HG03378 (cell line): ENCODE results near the gene GOLPH3.
"Not testable (repeated sequence)": the region's sequence is repeated elsewhere in the genome, so short reads cannot be mapped to it uniquely, and the experiment has no call there.

ENCODE experiments used
- ATAC-seq: cut with Tn5 transposase; IDR thresholded peaks from one replicate; pipeline ENCODE4 v1.9.1; 2021; ENCODE audit warnings: mild to moderate bottlenecking, moderate library complexity; ENCODE audit not compliant: unreplicated experiment

GOLPH3 gene

GRCh38 chr5:32172186-32172911 lies 1.8 kb downstream of the GOLPH3 start:
- not testable (repeated sequence) for ATAC-seq

GRCh38 chr5:32170303-32171151 lies 3.6 kb downstream of the GOLPH3 start:
- ATAC-seq = no peak

DNA sequence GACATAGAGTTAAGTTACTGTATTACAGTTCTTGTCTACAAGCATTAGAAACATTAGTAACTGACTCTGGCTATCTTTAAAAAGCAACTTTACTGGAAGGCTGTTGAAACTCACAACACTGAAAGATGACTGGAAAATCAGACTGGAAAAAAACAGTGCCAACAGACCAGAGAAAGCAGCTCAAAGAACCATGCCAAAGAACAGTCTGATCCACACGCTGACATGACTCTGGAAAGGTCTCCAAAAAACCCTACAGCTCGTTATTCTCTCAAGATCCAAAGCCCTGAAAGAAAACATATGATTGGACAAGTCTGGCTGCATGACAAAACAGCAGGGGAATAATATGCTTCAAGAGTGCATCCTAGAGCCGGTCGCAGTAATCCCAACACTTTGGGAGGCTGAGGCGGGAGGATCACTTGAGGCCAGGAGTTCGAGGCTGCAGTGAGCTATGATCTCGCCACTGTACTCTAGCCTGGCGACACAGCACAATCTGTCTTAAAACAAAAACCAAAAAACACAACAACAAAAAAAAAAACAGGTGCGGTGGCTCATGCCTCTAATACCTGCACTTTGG lies 5.6 kb downstream of the GOLPH3 start:
- ATAC-seq = no peak

GRCh38 chr5:32165597-32165996 lies 8.5 kb downstream of the GOLPH3 start:
- no peak for ATAC-seq

DNA sequence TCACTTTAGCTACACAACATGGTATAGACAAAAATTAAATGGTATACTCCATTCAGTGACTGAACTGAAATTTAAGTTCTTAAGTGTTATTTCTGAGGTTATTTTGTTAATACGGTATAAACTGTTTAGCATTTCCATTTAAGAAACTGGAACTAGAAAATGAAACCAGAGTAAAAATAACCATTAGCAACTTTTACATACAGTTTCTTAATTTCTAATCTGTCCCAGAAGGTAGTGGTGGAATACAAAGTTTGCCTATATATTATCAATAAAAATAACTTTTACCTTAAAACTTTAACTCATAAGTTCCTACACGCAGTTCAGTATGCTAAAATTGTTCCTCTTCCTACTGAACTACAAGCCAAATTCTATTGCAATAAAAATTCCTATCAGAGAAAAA lies 10.3 kb downstream of the GOLPH3 start:
- peak; percentile 61 for ATAC-seq

DNA sequence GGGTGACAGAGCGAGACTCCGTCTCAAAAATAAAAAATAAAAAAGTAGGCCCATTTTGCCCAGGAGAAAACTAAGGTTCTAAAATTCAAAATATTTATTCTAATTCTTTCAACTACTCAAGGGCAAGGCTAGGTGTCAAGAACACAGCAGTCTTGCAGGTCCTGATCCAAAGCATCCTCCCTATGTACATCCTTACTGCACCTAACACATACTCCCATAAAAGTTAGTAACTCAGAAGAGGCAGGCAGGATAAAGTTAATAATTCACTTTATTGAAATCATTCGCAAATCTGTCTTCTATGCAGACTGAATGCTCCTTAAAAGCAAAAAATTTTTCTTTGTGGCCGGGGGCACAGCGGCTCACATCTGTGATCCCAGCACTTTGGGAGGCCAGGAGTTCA lies 11.1 kb downstream of the GOLPH3 start:
- no peak for ATAC-seq

GRCh38 chr5:32160228-32160627 lies 13.9 kb downstream of the GOLPH3 start:
- ATAC-seq = no peak

GRCh38 chr5:32159328-32160072 lies 14.6 kb downstream of the GOLPH3 start:
- no peak for ATAC-seq

DNA sequence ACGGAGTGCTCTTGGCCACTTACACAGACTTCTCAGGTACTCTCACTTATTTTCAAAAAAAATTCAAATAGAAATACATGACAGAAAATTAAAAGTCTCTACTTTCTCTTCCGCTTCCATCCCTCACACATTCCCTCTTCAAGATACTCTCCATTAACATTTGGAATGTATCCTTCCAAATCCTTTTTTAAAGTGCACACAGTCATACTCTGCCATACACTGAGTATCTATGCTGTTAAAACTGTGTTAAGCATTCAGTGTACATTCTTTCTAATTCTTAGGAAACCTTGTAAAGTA lies 15.5 kb downstream of the GOLPH3 start:
- no peak for ATAC-seq

- no peak for ATAC-seq
Observed at GRCh38 chr5:32157078-32157477, 17.0 kb downstream of the GOLPH3 start.

GRCh38 chr5:32156635-32157034 lies 17.5 kb downstream of the GOLPH3 start:
- no peak for ATAC-seq

- no peak for ATAC-seq
Observed at GRCh38 chr5:32155211-32155610, 18.9 kb downstream of the GOLPH3 start.

GRCh38 chr5:32153723-32154122 lies 20.4 kb downstream of the GOLPH3 start:
- ATAC-seq = no peak

- no peak for ATAC-seq
Observed at GRCh38 chr5:32151198-32151597, 22.9 kb downstream of the GOLPH3 start.

DNA sequence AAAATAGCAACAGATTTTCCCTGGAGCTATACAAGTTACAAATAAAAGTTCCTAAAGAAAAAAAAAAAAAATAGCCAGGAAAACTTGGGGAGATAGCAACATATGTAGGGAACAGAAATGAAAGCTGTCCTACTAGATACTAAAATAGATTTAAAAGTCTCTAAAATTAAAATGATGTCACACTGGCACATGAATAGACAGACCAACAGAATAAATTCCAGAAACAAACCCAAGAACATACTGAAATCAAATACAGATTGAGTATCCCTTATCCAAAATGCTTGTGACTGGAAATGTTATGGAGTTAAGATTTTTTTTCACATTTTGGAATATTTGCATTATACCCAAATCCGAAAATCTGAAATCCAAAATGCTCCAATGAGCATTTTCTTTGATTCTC lies 23.8 kb downstream of the GOLPH3 start:
- no peak for ATAC-seq

- ATAC-seq = no peak
Observed at GRCh38 chr5:32147959-32148358, 26.2 kb downstream of the GOLPH3 start.

DNA sequence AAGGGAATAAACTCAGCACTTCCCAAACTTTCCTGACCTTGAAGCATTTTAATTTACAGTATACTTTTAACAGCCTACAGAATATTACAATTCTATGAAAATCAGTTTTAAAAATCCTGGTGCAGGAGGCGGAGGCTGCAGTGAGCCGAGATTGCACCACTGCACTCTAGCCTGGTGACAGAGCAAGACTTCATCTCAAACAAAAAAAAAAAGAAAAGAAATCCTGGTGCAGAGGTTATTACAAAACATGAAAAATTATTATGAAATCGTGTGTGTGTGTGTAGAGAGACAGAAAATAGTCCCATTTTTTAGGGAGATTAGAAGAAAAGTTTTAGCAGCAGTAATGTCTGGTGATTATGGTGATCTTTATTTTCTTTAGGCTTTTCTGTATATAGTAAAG lies 26.9 kb downstream of the GOLPH3 start:
- no peak for ATAC-seq

DNA sequence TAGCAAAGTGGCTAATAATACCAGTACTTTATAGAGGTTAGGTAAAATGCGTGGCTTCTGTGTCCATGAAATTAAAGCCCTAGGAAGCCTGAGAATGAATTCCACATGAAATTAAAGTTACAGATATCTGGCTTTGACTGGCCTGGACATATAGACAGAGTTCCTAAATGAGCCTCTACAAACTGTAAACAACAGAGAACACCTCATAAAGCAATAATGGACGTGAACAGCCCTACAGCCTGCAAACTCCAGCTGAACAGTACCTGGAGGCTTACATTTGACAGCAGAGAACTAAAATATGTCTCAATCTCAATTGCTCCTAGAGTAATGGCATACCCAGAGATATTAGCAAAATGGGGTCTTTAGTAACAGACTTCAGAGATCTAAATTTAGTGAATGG lies 28.7 kb downstream of the GOLPH3 start:
- ATAC-seq = no peak

DNA sequence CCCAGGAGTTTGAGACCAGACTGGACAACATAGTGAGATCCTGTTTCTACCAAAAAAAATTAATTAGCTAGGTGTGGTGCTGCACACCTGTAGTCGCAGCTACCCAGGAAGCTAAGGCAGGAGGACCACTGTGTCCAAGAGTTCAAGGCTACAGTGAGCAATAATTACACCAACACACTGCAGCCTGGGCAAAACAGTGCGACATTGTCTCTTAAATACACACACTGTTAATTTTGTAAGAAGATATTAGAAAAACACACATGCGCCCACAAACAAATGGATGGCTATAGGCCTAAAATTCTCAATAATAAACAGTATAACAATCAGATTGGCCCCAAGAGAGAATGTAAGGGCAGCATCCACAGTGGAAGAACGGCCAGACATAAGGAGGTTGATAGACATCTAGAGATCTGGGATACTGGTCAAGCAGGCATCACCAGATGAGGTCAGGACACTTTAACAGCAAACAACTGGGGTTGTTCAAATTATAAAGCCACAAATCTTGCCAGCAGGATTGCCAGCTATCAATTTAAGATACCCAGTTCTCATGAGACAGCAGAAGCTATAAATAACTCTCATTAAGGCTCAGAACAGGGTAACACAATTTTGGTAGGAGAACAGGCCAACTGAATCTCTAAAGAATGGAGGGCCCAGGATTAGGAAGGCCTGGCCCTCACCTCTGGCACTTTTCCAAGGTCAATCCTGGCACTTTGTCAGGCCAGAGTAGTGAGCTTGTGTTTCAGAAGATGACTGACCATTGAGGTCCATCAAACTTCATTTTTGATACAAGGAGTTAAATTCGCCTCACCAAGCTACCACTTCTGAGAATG lies 29.5 kb downstream of the GOLPH3 start:
- ATAC-seq = no peak

DNA sequence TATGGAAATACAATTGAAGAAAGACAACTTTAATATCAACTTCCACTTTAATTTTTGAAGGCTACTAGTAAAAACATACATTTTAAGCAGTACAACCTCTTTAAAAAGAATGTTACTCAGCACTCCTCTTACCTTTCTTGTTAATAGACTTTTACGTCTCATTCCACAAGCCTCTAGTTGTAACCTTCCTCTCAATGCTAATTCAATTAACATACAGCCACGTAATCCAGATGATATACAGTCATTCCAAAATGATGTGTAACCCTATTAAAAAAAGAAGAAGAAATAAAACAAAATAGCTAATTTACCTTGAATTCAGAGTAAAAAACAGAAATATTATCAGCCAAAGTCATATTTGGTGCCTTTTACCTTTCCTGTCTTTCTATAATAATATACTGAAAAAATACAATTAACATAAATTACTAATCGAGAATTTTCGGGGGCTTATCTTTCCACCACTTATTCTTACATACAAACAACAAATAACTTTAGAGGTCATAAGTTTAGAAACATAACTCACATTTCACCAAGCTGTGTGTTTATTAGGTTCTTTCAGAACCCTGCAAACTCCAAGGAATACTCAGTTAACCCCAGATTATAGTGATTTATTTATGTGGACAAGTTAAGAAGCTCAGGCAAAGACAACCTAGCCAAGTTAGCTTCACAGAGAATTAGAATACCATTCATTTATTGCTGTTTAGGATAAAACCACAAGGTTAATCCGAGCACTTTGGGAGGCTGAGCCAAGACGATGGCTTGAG lies 30.3 kb downstream of the GOLPH3 start:
- ATAC-seq = no peak
